Peyer's patch (tissue), 4 donors: Measurements from ENCODE around the gene GARIN5B. TPM values are rescaled to one million over a fixed set of nuclear protein-coding genes. Genes with fewer than 3 reads are reported as not detected.

Experiments used
- DNase-seq, 3 donors: peaks; one replicate each; pipeline ENCODE4 v3.0.0-alpha.2; 2017 to 2019
- H3K27ac ChIP-seq, 4 donors: fragments of 200-600 bp; sonication (generic); one replicate each; pipeline ENCODE4 v1.5.1; 2016 to 2019
- H3K27me3 ChIP-seq, 2 donors: fragments of 200-600 bp; sonication (generic); one replicate each; pipeline ENCODE4 v1.5.1; 2019
- H3K36me3 ChIP-seq, 3 donors: fragments of 200-600 bp; sonication (generic); one replicate each; pipeline ENCODE4 v1.5.1; 2016 to 2019
- H3K4me1 ChIP-seq, 4 donors: fragments of 200-600 bp; sonication (generic); one replicate each; pipeline ENCODE4 v1.5.1; 2016 to 2019
- H3K4me3 ChIP-seq, 4 donors: fragments of 200-600 bp; sonication (generic); 1 replicate in 3 of 4; 2 replicates in 1 of 4; pipeline ENCODE4 v1.5.1; 2016 to 2019; ENCODE audit warnings: mild to moderate bottlenecking in 1 of 4
- H3K9me3 ChIP-seq, 4 donors: fragments of 200-600 bp; sonication (generic); one replicate each; pipeline ENCODE4 v1.5.1; 2016 to 2019; ENCODE audit warnings: mild to moderate bottlenecking in 1 of 4
- POLR2A ChIP-seq, 2 donors: fragments of 450-650 bp; IDR thresholded peaks; one replicate each; pipeline ENCODE4 v1.5.1; 2017; ENCODE audit warnings: antibody characterized with exemption in 2 of 2, mild to moderate bottlenecking in 2 of 2, moderate library complexity in 2 of 2
- total RNA-seq, 4 donors: library from RNA; depleted of rRNA; stranded (reverse); fragments of >200 nt; gene quantifications; one replicate each; pipeline ENCODE4 v1.1.0, GENCODE V29; 2016
- TF ChIP-seq, protein P1 (sequence below), 6 experiments: fragments of 450-650 bp in 4 of 6; fragments of 200-600 bp in 2 of 6; sonication (generic) in 1 of 6; IDR thresholded peaks; one replicate each; pipeline ENCODE4 v1.5.1; 2017 to 2019; ENCODE audit warnings: antibody characterized with exemption in 6 of 6, mild to moderate bottlenecking in 3 of 6, moderate library complexity in 1 of 6

Gene GARIN5B
- total RNA-seq, 4 donors from 2014 or later, result not detected

DNA sequence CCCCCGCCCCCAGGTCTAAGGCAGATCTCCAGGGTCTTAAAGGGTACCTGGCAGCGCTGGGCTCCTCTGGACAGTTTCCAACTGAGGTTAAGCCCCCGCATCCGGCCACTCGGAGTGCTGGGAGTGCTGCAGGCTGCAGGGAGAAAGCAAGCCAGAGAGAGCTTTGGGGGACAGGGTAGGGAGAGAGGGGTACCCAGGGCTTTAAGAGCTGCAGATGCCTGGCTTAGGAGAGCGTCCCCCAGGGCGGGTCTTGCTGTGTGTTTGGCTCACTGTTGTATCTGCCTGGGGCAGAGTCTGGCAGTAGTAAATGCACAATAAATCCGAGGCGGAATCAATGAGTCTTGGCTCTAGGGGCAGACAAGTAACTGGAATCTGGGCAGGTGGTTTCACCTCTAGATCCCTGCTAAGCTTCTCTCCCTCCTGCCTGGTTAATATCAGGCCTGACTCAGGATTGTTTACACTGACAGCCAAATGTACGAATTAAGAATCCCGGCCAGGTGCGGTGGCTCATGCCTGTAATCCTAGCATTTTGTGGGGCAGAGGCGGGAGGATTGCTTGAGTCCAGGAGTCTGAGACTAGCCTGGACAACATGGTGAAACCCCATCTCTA is 7.7 kb downstream of the GARIN5B start:
- Histone ChIP-seq H3K36me3 (no peaks in the 10 kb centered on the region), H3K4me1 (peaks cover 3 to 26% (median 11%) of the 10 kb centered on the region in 4 donors), H3K27me3 (peaks cover 0 to 27% of the 10 kb centered on the region in 2 donors), H3K9me3 (no peaks in the 10 kb centered on the region), H3K4me3 (no peak overlapping the region), H3K27ac (no peak overlapping the region)
- TF ChIP-seq POLR2A (IDR thresholded peaks at IDR 0.05), result no peak
- TF ChIP-seq, protein P1, sequence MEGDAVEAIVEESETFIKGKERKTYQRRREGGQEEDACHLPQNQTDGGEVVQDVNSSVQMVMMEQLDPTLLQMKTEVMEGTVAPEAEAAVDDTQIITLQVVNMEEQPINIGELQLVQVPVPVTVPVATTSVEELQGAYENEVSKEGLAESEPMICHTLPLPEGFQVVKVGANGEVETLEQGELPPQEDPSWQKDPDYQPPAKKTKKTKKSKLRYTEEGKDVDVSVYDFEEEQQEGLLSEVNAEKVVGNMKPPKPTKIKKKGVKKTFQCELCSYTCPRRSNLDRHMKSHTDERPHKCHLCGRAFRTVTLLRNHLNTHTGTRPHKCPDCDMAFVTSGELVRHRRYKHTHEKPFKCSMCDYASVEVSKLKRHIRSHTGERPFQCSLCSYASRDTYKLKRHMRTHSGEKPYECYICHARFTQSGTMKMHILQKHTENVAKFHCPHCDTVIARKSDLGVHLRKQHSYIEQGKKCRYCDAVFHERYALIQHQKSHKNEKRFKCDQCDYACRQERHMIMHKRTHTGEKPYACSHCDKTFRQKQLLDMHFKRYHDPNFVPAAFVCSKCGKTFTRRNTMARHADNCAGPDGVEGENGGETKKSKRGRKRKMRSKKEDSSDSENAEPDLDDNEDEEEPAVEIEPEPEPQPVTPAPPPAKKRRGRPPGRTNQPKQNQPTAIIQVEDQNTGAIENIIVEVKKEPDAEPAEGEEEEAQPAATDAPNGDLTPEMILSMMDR (IDR thresholded peaks at IDR 0.05), result no peak
- DNase-seq, result no peak

DNA sequence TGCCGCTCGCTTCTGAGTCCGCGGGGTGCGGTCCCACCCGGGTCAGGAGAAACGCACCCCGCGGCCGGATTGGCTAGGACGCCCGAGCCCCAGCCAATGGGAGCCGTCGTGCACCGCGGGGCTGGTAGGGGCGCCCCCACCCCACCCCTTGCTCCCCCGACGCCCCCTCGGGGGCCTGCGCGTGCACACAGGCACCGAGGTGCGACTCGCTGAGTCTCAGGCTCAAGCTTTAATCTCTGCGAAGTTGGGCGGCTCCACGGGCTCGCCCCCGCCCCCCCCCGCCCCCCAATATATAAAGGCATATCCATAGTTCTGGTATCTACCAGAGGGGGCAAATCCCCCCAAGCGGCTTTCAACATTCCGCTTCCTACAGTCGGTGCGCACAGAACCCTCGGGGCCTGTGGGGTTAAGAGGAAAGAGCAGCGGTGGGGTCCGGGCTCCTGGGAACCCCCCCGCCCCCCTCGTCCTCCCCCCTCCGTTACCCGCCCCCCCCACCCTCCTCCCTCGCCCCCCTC is 8.3 kb downstream of the GARIN5B start, which contains the start of gene COX6B2:
Gene COX6B2, minus strand, starts transcription at position 22 of the 515 bp plus-strand sequence. CDS start 198 bp downstream, outside the sequence.
- no peaks in the 10 kb centered on the region for H3K36me3 ChIP-seq
- H3K9me3 ChIP-seq, result no peaks in the 10 kb centered on the region
- TF ChIP-seq POLR2A (IDR thresholded peaks at IDR 0.05), result no peak
- TF ChIP-seq, protein P1 (IDR thresholded peaks at IDR 0.05), result no peak
- H3K27ac ChIP-seq, result no peak within 1 kb of the TSS
- H3K4me1 ChIP-seq, result peaks cover 3 to 26% (median 11%) of the 10 kb centered on the region in 4 donors
- DNase-seq, result no peak
- H3K27me3 ChIP-seq, result peaks cover 0 to 27% of the 10 kb centered on the region in 2 donors
- H3K4me3 ChIP-seq, result peak within 1 kb of the TSS; percentile 21 to 51 (median 50)

DNA sequence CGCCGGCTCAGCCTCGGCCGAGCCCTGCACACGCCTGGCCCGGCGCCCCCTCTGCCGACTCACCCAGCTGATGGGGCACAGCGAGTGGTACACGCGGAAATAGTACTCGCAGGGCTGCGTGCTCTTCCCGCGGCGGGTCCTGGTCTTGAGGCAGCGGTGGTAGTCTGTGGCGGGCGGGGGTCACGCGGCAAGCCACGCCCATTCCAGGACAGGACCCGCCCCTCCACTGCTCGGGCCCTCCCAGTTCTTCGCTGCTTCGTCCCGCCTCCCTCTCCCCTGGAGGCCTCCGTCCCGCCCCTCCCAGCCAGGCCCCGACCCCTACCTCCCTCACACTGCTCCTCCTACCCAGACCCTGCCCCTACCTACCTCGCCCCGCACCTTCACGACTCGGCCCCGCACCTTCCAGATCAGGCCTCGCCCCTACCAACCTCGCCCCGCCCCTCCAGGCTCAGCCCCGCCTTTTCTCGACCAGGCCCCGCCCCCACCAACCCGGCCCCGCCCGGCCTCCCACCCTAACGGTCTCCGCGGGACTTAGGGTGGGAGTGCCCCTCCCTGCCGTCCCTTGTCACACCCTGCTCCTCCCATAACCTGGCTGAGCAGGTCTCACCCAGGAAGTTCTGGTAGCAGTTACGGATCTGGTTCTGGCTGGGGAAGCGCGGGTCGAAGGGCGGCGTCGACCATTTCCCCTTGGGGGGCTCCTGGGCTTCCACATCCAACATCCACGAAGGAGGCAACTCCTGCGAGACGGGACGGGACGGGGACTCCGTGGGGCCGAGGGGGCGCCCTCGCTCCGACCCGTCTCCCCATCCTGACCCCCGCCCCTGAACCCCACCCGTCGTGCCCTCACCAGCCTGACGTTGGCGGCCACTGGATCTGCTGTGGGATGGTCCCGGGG is 9.0 kb downstream of the GARIN5B start:
- DNase-seq, result peak; percentile 55 to 87 (median 81)
- TF ChIP-seq, protein P1 (IDR thresholded peaks at IDR 0.05), result no peak
- no peak for TF ChIP-seq POLR2A (IDR thresholded peaks at IDR 0.05)
- Histone ChIP-seq H3K27ac (no peak overlapping the region), H3K36me3 (no peaks in the 10 kb centered on the region), H3K4me3 (peak overlapping the region; percentile 21 to 51 (median 50)), H3K27me3 (peaks cover 0 to 27% of the 10 kb centered on the region in 2 donors), H3K4me1 (peaks cover 3 to 26% (median 11%) of the 10 kb centered on the region in 4 donors), H3K9me3 (no peaks in the 10 kb centered on the region)

DNA sequence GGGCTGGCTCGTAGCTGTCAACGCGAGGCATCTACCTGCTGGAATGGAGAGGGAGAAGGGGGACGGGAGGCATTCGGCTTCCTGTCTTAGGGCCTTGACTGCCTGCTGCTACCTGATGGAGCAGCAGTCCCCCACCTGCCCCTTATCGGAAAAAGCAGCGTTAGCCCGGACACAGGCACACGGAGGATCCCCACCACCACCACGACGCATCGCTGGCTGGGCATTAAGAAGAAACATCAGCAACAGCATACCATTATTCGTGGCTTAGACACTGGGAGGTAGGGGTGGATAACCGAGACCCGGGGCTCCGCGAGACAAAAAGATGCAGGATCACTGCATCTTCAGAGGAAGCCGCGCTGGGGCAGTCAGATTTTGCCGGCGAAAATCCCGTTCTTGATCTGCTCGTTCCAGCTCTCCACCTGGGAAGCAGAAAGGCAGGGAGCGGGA is 9.7 kb downstream of the GARIN5B start:
- Histone ChIP-seq H3K27ac (no peak overlapping the region), H3K4me1 (peaks cover 3 to 26% (median 11%) of the 10 kb centered on the region in 4 donors), H3K36me3 (no peaks in the 10 kb centered on the region), H3K4me3 (peak overlapping the region; percentile 21 to 51 (median 50)), H3K9me3 (no peaks in the 10 kb centered on the region), H3K27me3 (peaks cover 0 to 27% of the 10 kb centered on the region in 2 donors)
- TF ChIP-seq POLR2A (IDR thresholded peaks at IDR 0.05), result no peak
- TF ChIP-seq, protein P1 (IDR thresholded peaks at IDR 0.05), result no peak
- no peak for DNase-seq

DNA sequence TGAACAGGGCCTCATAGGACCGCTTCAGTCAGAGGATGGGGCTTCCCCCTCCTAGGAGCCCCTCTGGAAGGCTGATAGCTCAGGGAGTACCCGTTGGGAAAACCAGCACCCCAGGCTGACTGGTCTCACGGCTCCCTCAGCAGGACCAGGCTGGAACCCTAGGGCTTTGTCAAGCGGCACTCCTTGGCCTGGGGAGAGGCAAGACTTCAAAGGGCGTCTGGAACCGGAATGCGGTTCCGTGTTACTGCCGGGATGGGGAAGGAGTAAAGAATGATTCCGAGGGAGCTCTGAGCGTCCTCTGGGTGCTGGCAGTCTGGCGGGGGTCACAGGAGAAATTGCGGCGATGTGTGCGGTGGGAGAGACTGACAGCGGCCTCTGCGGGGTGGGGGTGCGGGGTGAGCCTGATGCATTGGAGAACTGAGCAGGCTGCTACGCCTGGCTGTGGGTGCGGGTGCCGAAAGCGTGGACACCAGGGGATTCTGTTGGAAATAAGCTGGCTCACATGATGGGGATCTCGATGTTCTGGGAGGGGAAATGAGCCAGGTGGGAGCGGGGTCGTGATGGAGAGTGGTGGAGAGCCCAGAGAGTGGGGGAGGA is 10.4 kb downstream of the GARIN5B start:
- Histone ChIP-seq H3K27me3 (peaks cover 0 to 27% of the 10 kb centered on the region in 2 donors), H3K4me3 (no peak overlapping the region)

More for the DNA sequence above, 10.4 kb downstream of the GARIN5B start:
- Histone ChIP-seq H3K27ac (no peak overlapping the region), H3K4me1 (peaks cover 3 to 26% (median 11%) of the 10 kb centered on the region in 4 donors), H3K36me3 (no peaks in the 10 kb centered on the region), H3K9me3 (no peaks in the 10 kb centered on the region)
- no peak for DNase-seq
- TF ChIP-seq, protein P1 (IDR thresholded peaks at IDR 0.05), result no peak
- no peak for TF ChIP-seq POLR2A (IDR thresholded peaks at IDR 0.05)
